Hematopoietic multipotent progenitor cell treated with erythropoietin and hydrocortisone succinate and interleukin-3 and kit ligand, for 6 days (in vitro differentiated cells): Measurements from ENCODE around the gene PLAAT1.

Experiments used
- DNase-seq: peaks from one replicate; pipeline ENCODE4 v3.0.0-alpha.2; 2015

The PLAAT1 gene

GRCh38 chr3:193253986-193254660 is 13.1 kb downstream of the PLAAT1 start:
- DNase-seq: no peak

- DNase-seq: no peak
These were observed 20.9 kb downstream of the PLAAT1 start for GRCh38 chr3:193261970-193262369.

- DNase-seq: no peak
These were observed 21.7 kb downstream of the PLAAT1 start for GRCh38 chr3:193262707-193263106.

- no peak for DNase-seq
These were observed 28.5 kb downstream of the PLAAT1 start for GRCh38 chr3:193269343-193270028.

- no peak for DNase-seq
These were observed 29.4 kb downstream of the PLAAT1 start for GRCh38 chr3:193270451-193270850.

GRCh38 chr3:193271101-193271840 is 30.2 kb downstream of the PLAAT1 start:
- DNase-seq: no peak

GRCh38 chr3:193292386-193292785 is 51.4 kb downstream of the PLAAT1 start:
- DNase-seq: no peak

GRCh38 chr3:193295985-193296384 is 55.0 kb downstream of the PLAAT1 start:
- DNase-seq: no peak

GRCh38 chr3:193297421-193297820 is 56.4 kb downstream of the PLAAT1 start:
- no peak for DNase-seq

GRCh38 chr3:193301433-193301832 is 60.4 kb downstream of the PLAAT1 start:
- DNase-seq: no peak

- no peak for DNase-seq
These were observed 64.3 kb downstream of the PLAAT1 start for GRCh38 chr3:193305356-193305755.

GRCh38 chr3:193310914-193311723 is 70.1 kb downstream of the PLAAT1 start:
- DNase-seq: no peak

GRCh38 chr3:193313061-193313958 is 72.3 kb downstream of the PLAAT1 start:
- no peak for DNase-seq

- peak; percentile 3 for DNase-seq
These were observed 73.1 kb downstream of the PLAAT1 start for GRCh38 chr3:193314161-193314560.

- DNase-seq: no peak
These were observed 76.8 kb downstream of the PLAAT1 start for GRCh38 chr3:193317682-193318300.
